Suprapubic skin (tissue), 4 donors: ENCODE data around the gene BRAT1.

Experiments
- EP300 ChIP-seq: sonication (generic); formaldehyde crosslinking; IDR thresholded peaks from one replicate; pipeline ENCODE4 v1.6.1; 2017; ENCODE audit warnings: antibody characterized with exemption
- POLR2A ChIP-seq, 2 donors: fragments of 450-650 bp; IDR thresholded peaks; one replicate each; pipeline ENCODE4 v1.6.1; 2017; ENCODE audit warnings: antibody characterized with exemption in 2 of 2, mild to moderate bottlenecking in 2 of 2, moderate library complexity in 2 of 2
- POLR2AphosphoS5 ChIP-seq, 3 donors: sonication (generic); formaldehyde crosslinking; IDR thresholded peaks; one replicate each; pipeline ENCODE4 v1.6.1; 2017; ENCODE audit warnings: antibody characterized with exemption in 3 of 3
- TF ChIP-seq, protein P1 (sequence below), 2 donors: fragments of 200-600 bp in 1 of 2; fragments of 450-650 bp in 1 of 2; sonication (generic) in 1 of 2; IDR thresholded peaks; one replicate each; pipeline ENCODE4 v1.5.1; 2016 to 2019; ENCODE audit warnings: antibody characterized with exemption in 2 of 2, mild to moderate bottlenecking in 1 of 2, moderate library complexity in 1 of 2

DNA sequence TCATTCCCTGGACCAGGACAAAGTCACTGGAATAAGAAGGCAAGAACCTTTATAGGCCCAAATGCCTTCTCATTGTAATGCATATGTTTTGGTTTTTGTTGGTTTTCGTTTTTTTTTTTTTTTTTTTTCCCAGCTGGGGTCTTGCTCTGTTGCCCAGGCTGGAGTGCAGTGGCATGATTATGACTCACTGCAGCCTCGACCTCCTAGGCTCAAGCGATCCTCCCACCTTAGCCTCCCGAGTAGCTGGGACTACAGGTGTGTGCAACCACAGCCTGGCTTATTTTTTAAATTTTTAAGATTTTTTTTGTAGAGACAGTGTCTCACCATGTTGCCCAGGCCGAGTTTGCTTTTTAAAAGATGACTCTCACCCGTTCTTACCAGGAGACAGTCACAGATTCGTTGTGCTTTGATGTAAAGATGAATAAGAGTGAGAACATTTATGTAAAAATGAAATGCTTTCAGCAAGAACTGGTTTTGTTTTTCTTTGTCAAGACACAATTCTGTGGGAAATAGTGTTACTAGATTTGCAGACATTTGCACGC, 11.1 kb upstream of the BRAT1 start:
- TF ChIP-seq, protein P1, sequence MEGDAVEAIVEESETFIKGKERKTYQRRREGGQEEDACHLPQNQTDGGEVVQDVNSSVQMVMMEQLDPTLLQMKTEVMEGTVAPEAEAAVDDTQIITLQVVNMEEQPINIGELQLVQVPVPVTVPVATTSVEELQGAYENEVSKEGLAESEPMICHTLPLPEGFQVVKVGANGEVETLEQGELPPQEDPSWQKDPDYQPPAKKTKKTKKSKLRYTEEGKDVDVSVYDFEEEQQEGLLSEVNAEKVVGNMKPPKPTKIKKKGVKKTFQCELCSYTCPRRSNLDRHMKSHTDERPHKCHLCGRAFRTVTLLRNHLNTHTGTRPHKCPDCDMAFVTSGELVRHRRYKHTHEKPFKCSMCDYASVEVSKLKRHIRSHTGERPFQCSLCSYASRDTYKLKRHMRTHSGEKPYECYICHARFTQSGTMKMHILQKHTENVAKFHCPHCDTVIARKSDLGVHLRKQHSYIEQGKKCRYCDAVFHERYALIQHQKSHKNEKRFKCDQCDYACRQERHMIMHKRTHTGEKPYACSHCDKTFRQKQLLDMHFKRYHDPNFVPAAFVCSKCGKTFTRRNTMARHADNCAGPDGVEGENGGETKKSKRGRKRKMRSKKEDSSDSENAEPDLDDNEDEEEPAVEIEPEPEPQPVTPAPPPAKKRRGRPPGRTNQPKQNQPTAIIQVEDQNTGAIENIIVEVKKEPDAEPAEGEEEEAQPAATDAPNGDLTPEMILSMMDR (IDR thresholded peaks at IDR 0.05) = no peak
- TF ChIP-seq POLR2AphosphoS5 (IDR thresholded peaks at IDR 0.05) (no peak), POLR2A (IDR thresholded peaks at IDR 0.05) (no peak), EP300 (no peak)
